ENCODE data around the gene MYL6. TPM values are rescaled to one million over a fixed set of nuclear protein-coding genes. Genes with fewer than 3 reads are reported as not detected.

MYL6 gene
- total RNA-seq, 1 experiment from 2014 or later, result 932 TPM

DNA sequence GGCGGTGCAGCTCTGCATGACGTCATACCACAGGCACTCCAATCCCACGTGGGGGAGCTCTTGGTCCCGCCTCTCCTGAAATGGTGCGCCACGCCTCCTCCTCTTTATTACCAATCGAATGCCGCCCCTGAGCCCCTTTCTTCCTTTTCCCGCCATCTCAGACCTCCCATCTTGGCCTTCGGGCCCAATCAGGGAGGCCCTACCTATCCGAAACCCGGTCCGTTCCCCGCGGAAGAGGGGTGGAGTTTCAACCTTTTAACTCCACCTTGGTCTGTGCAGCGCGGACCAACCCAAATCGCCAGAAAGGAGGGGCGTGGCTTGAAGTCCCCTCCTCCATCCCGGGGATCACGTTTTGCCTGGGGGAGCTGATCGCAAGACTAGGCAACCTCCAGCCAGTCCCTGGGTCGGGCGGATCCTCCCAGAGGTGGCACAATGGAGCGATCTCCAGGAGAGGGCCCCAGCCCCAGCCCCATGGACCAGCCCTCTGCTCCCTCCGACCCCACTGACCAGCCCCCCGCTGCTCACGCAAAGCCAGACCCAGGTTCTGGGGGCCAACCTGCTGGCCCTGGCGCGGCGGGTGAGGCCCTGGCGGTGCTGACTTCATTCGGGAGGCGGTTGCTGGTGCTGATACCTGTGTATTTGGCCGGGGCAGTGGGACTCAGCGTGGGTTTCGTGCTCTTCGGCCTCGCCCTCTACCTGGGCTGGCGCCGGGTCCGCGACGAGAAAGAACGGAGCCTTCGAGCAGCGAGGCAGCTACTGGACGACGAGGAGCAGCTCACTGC lies 30.1 kb upstream of the MYL6 start, which contains the start of gene ESYT1 (continued):
- TF ChIP-seq ZNF281 (CRISPR knock-in tag; IDR thresholded peaks at IDR 0.05) (no peak), NFYB (CRISPR knock-in tag; conservative IDR thresholded peaks at IDR 0.05; ENCODE audit: low read depth) (peak; percentile 48), PREB (CRISPR knock-in tag; IDR thresholded peaks at IDR 0.05; ENCODE audit: borderline replicate concordance) (no peak), ATF6 (CRISPR knock-in tag; IDR thresholded peaks at IDR 0.05) (no peak), ZNF219 (CRISPR knock-in tag; IDR thresholded peaks at IDR 0.05; ENCODE audit: borderline replicate concordance) (no peak), ETV6 (CRISPR knock-in tag; IDR thresholded peaks at IDR 0.05) (peak; percentile 81), ELF4 (CRISPR knock-in tag; IDR thresholded peaks at IDR 0.05; ENCODE audit: low read depth) (no peak), CBFB (CRISPR knock-in tag; IDR thresholded peaks at IDR 0.05; ENCODE audit: low read depth) (no peak), NFE2L1 (CRISPR knock-in tag; IDR thresholded peaks at IDR 0.05) (no peak), IRF2 (CRISPR knock-in tag; IDR thresholded peaks at IDR 0.05; ENCODE audit: borderline replicate concordance, low read depth) (no peak)
- TF ChIP-seq, protein P1, sequence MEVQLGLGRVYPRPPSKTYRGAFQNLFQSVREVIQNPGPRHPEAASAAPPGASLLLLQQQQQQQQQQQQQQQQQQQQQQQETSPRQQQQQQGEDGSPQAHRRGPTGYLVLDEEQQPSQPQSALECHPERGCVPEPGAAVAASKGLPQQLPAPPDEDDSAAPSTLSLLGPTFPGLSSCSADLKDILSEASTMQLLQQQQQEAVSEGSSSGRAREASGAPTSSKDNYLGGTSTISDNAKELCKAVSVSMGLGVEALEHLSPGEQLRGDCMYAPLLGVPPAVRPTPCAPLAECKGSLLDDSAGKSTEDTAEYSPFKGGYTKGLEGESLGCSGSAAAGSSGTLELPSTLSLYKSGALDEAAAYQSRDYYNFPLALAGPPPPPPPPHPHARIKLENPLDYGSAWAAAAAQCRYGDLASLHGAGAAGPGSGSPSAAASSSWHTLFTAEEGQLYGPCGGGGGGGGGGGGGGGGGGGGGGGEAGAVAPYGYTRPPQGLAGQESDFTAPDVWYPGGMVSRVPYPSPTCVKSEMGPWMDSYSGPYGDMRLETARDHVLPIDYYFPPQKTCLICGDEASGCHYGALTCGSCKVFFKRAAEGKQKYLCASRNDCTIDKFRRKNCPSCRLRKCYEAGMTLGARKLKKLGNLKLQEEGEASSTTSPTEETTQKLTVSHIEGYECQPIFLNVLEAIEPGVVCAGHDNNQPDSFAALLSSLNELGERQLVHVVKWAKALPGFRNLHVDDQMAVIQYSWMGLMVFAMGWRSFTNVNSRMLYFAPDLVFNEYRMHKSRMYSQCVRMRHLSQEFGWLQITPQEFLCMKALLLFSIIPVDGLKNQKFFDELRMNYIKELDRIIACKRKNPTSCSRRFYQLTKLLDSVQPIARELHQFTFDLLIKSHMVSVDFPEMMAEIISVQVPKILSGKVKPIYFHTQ (CRISPR knock-in tag; IDR thresholded peaks at IDR 0.05), result no peak
- TF ChIP-seq, protein P2, sequence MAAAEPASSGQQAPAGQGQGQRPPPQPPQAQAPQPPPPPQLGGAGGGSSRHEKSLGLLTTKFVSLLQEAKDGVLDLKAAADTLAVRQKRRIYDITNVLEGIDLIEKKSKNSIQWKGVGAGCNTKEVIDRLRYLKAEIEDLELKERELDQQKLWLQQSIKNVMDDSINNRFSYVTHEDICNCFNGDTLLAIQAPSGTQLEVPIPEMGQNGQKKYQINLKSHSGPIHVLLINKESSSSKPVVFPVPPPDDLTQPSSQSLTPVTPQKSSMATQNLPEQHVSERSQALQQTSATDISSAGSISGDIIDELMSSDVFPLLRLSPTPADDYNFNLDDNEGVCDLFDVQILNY (CRISPR knock-in tag; IDR thresholded peaks at IDR 0.05), result peak; percentile 93; the same call in 1 of the 2 replicates
- TF ChIP-seq, protein P3, sequence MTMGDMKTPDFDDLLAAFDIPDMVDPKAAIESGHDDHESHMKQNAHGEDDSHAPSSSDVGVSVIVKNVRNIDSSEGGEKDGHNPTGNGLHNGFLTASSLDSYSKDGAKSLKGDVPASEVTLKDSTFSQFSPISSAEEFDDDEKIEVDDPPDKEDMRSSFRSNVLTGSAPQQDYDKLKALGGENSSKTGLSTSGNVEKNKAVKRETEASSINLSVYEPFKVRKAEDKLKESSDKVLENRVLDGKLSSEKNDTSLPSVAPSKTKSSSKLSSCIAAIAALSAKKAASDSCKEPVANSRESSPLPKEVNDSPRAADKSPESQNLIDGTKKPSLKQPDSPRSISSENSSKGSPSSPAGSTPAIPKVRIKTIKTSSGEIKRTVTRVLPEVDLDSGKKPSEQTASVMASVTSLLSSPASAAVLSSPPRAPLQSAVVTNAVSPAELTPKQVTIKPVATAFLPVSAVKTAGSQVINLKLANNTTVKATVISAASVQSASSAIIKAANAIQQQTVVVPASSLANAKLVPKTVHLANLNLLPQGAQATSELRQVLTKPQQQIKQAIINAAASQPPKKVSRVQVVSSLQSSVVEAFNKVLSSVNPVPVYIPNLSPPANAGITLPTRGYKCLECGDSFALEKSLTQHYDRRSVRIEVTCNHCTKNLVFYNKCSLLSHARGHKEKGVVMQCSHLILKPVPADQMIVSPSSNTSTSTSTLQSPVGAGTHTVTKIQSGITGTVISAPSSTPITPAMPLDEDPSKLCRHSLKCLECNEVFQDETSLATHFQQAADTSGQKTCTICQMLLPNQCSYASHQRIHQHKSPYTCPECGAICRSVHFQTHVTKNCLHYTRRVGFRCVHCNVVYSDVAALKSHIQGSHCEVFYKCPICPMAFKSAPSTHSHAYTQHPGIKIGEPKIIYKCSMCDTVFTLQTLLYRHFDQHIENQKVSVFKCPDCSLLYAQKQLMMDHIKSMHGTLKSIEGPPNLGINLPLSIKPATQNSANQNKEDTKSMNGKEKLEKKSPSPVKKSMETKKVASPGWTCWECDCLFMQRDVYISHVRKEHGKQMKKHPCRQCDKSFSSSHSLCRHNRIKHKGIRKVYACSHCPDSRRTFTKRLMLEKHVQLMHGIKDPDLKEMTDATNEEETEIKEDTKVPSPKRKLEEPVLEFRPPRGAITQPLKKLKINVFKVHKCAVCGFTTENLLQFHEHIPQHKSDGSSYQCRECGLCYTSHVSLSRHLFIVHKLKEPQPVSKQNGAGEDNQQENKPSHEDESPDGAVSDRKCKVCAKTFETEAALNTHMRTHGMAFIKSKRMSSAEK (CRISPR knock-in tag; IDR thresholded peaks at IDR 0.05; ENCODE audit: borderline replicate concordance), result no peak
- TF ChIP-seq, protein P4, sequence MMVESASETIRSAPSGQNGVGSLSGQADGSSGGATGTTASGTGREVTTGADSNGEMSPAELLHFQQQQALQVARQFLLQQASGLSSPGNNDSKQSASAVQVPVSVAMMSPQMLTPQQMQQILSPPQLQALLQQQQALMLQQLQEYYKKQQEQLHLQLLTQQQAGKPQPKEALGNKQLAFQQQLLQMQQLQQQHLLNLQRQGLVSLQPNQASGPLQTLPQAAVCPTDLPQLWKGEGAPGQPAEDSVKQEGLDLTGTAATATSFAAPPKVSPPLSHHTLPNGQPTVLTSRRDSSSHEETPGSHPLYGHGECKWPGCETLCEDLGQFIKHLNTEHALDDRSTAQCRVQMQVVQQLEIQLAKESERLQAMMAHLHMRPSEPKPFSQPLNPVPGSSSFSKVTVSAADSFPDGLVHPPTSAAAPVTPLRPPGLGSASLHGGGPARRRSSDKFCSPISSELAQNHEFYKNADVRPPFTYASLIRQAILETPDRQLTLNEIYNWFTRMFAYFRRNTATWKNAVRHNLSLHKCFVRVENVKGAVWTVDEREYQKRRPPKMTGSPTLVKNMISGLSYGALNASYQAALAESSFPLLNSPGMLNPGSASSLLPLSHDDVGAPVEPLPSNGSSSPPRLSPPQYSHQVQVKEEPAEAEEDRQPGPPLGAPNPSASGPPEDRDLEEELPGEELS (CRISPR knock-in tag; IDR thresholded peaks at IDR 0.05), result peak; percentile 69; the same call in 1 of the 2 replicates
- TF ChIP-seq, protein P5, sequence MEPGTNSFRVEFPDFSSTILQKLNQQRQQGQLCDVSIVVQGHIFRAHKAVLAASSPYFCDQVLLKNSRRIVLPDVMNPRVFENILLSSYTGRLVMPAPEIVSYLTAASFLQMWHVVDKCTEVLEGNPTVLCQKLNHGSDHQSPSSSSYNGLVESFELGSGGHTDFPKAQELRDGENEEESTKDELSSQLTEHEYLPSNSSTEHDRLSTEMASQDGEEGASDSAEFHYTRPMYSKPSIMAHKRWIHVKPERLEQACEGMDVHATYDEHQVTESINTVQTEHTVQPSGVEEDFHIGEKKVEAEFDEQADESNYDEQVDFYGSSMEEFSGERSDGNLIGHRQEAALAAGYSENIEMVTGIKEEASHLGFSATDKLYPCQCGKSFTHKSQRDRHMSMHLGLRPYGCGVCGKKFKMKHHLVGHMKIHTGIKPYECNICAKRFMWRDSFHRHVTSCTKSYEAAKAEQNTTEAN (CRISPR knock-in tag; IDR thresholded peaks at IDR 0.05), result no peak
- TF ChIP-seq, protein P6, sequence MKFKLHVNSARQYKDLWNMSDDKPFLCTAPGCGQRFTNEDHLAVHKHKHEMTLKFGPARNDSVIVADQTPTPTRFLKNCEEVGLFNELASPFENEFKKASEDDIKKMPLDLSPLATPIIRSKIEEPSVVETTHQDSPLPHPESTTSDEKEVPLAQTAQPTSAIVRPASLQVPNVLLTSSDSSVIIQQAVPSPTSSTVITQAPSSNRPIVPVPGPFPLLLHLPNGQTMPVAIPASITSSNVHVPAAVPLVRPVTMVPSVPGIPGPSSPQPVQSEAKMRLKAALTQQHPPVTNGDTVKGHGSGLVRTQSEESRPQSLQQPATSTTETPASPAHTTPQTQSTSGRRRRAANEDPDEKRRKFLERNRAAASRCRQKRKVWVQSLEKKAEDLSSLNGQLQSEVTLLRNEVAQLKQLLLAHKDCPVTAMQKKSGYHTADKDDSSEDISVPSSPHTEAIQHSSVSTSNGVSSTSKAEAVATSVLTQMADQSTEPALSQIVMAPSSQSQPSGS (CRISPR knock-in tag; IDR thresholded peaks at IDR 0.05; ENCODE audit: borderline replicate concordance, low read depth), result no peak
